HG02870 (cell line): ENCODE measurements around the gene NUMB.
"Not testable (repeated sequence)": the region's sequence is repeated elsewhere in the genome, so short reads cannot be mapped to it uniquely, and the experiment has no call there.

Experiments
- ATAC-seq: cut with Tn5 transposase; IDR thresholded peaks from one replicate; pipeline ENCODE4 v1.9.1; 2021; ENCODE audit warnings: mild to moderate bottlenecking, moderate library complexity; ENCODE audit not compliant: unreplicated experiment

Gene NUMB

GRCh38 chr14:73365727-73366126 is 92.6 kb downstream of the NUMB start:
- ATAC-seq = no peak

- no peak for ATAC-seq
These were observed 93.8 kb downstream of the NUMB start for GRCh38 chr14:73364559-73364958.

- no peak for ATAC-seq
These were observed 98.9 kb downstream of the NUMB start for GRCh38 chr14:73359445-73359844.

GRCh38 chr14:73358187-73358586 is 100.2 kb downstream of the NUMB start:
- no peak for ATAC-seq

GRCh38 chr14:73349091-73349490 is 109.3 kb downstream of the NUMB start:
- ATAC-seq = not testable (repeated sequence)

- no peak for ATAC-seq
These were observed 114.0 kb downstream of the NUMB start for GRCh38 chr14:73344319-73344718.

- no peak for ATAC-seq
These were observed 115.7 kb downstream of the NUMB start for GRCh38 chr14:73342670-73343069.

GRCh38 chr14:73339846-73340595 is 118.3 kb downstream of the NUMB start:
- ATAC-seq = no peak

- ATAC-seq = no peak
These were observed 119.1 kb downstream of the NUMB start for GRCh38 chr14:73339206-73339605.

GRCh38 chr14:73338551-73338950 is 119.8 kb downstream of the NUMB start:
- ATAC-seq = no peak

- no peak for ATAC-seq
These were observed 125.3 kb downstream of the NUMB start for GRCh38 chr14:73333031-73333430.

- no peak for ATAC-seq
These were observed 132.6 kb downstream of the NUMB start for GRCh38 chr14:73325630-73326299.

- ATAC-seq = no peak
These were observed 133.3 kb downstream of the NUMB start for GRCh38 chr14:73325063-73325462.

GRCh38 chr14:73324533-73324932 is 133.8 kb downstream of the NUMB start:
- no peak for ATAC-seq

- ATAC-seq = no peak
These were observed 134.4 kb downstream of the NUMB start for GRCh38 chr14:73323896-73324399.

- no peak for ATAC-seq
These were observed 145.2 kb downstream of the NUMB start for GRCh38 chr14:73313151-73313550.

GRCh38 chr14:73312687-73313086 is 145.7 kb downstream of the NUMB start:
- no peak for ATAC-seq

- ATAC-seq = no peak
These were observed 146.7 kb downstream of the NUMB start for GRCh38 chr14:73311708-73312030.

GRCh38 chr14:73309207-73309606 is 149.1 kb downstream of the NUMB start:
- not testable (repeated sequence) for ATAC-seq

GRCh38 chr14:73307261-73307660 is 151.1 kb downstream of the NUMB start:
- ATAC-seq = no peak

- ATAC-seq = no peak
These were observed 152.8 kb downstream of the NUMB start for GRCh38 chr14:73305499-73305898.

- ATAC-seq = no peak
These were observed 163.0 kb downstream of the NUMB start for GRCh38 chr14:73295198-73295796.
